ENCODE measurements around the gene CLCN7. TPM values are rescaled to one million over a fixed set of nuclear protein-coding genes. Genes with fewer than 3 reads are reported as not detected.

CLCN7 gene
- total and polyA plus RNA-seq, 8 donors = 8.7 to 489 (median 55.1) TPM

DNA sequence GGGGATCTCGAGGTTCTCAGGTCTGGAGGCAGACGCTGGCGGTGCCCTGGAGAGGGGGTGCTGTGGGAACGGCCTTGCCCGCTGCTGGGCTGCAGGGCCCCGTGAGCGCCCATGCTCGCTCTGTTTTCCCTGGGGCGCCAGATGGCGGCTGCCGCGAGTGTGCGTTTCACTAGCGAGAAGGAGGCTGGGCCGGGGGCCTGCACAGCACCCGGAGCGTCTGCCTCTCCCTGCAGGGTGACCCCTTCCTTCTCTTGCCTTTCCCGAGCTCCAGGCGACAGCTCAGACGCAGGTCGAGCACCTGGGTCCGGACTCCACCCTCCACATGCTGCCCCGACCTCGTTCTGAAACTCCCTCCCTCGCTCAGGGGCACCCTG lies 21.0 kb upstream of the CLCN7 start:
- H3K4me1 ChIP-seq = peaks cover 15 to 32% (median 28%) of the 10 kb centered on the region in 4 donors
- WGBS, 5 donors = 90 to 96% (median 92%) methylated on average over 15 to 25 of the region's 25 CpGs
- H3K9me3 ChIP-seq = no peaks in the 10 kb centered on the region
- H3K27me3 ChIP-seq = no peaks in the 10 kb centered on the region
- H3K27ac ChIP-seq = no peak overlapping the region
- intact Hi-C loops (cut with DNase I; ENCODE audit: low total_unique reads) = no loop called here
- H3K36me3 ChIP-seq = peaks cover 38 to 63% (median 60%) of the 10 kb centered on the region in 4 donors
- H3K4me3 ChIP-seq = no peak overlapping the region
- no peak for DNase-seq
- TF ChIP-seq EP300 (IDR thresholded peaks at IDR 0.05) (no peak), POLR2A (IDR thresholded peaks at IDR 0.05) (no peak), POLR2AphosphoS5 (IDR thresholded peaks at IDR 0.05) (no peak)
- TF ChIP-seq, protein P1, sequence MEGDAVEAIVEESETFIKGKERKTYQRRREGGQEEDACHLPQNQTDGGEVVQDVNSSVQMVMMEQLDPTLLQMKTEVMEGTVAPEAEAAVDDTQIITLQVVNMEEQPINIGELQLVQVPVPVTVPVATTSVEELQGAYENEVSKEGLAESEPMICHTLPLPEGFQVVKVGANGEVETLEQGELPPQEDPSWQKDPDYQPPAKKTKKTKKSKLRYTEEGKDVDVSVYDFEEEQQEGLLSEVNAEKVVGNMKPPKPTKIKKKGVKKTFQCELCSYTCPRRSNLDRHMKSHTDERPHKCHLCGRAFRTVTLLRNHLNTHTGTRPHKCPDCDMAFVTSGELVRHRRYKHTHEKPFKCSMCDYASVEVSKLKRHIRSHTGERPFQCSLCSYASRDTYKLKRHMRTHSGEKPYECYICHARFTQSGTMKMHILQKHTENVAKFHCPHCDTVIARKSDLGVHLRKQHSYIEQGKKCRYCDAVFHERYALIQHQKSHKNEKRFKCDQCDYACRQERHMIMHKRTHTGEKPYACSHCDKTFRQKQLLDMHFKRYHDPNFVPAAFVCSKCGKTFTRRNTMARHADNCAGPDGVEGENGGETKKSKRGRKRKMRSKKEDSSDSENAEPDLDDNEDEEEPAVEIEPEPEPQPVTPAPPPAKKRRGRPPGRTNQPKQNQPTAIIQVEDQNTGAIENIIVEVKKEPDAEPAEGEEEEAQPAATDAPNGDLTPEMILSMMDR (IDR thresholded peaks at IDR 0.05) = no peak

DNA sequence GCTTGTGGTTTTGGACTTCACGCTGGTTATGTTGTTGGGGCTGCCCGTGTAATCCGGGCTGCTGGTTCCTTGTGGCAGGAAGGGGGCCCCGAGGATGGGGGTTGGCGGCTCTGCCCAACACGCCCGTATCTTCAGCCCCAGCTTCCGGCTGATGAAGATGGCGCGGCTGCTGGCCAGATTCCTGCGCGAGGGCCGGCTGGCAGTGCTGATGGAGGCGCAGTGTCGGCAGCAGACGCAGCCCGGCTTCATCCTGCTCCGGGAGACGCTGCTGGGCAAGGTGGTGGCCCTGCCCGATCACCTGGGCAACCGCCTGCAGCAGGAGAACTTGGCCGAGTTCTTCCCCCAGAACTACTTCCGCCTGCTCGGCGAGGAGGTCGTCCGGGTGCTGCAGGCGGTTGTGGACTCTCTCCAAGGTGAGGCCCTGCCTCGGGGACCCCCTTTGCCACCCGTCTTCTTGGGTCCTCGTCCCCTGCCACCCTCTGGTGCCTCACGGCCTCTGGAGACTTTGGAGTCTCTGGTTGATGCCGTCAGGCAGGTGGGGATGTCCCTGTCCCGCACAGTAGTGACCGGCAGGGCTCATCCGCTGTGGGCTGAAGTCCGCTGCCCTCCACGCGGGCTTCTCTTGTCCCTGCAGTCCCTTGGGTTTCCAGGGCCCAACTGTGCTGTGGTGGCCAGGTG lies 20.5 kb upstream of the CLCN7 start:
- DNase-seq = no peak
- peaks cover 33 to 57% (median 55%) of the 10 kb centered on the region in 4 donors for H3K36me3 ChIP-seq

GRCh38 chr16:1494711-1495110 lies 19.9 kb upstream of the CLCN7 start:
- 69 to 89% (median 81%) methylated on average over 5 to 13 of the region's 13 CpGs for WGBS, 5 donors
- no peak for TF ChIP-seq POLR2AphosphoS5 (IDR thresholded peaks at IDR 0.05)
- TF ChIP-seq, protein P1 (IDR thresholded peaks at IDR 0.05) = no peak
- no peak for TF ChIP-seq EP300 (IDR thresholded peaks at IDR 0.05)
- no peak for TF ChIP-seq POLR2A (IDR thresholded peaks at IDR 0.05)
- Histone ChIP-seq H3K27ac (peak overlapping the region in 2 of 5 donors; percentile 87 to 90), H3K9me3 (no peaks in the 10 kb centered on the region), H3K4me3 (peak overlapping the region in 3 of 4 donors; percentile 80 to 94 (median 92)), H3K4me1 (peaks cover 15 to 32% (median 28%) of the 10 kb centered on the region in 4 donors), H3K27me3 (no peaks in the 10 kb centered on the region), H3K36me3 (peaks cover 26 to 51% (median 49%) of the 10 kb centered on the region in 4 donors)
- intact Hi-C loops (cut with DNase I; ENCODE audit: low total_unique reads) = no loop called here
- DNase-seq = no peak

More for the DNA sequence above, 20.5 kb upstream of the CLCN7 start:
- Histone ChIP-seq H3K4me3 (peak overlapping the region in 1 of 4 donors; percentile 94), H3K4me1 (peaks cover 15 to 32% (median 28%) of the 10 kb centered on the region in 4 donors), H3K9me3 (no peaks in the 10 kb centered on the region), H3K27ac (no peak overlapping the region), H3K27me3 (no peaks in the 10 kb centered on the region)
- intact Hi-C loops (cut with DNase I; ENCODE audit: low total_unique reads) = no loop called here
- TF ChIP-seq POLR2AphosphoS5 (IDR thresholded peaks at IDR 0.05) (no peak), EP300 (IDR thresholded peaks at IDR 0.05) (no peak), POLR2A (IDR thresholded peaks at IDR 0.05) (no peak)
- TF ChIP-seq, protein P1 (IDR thresholded peaks at IDR 0.05) = no peak
- WGBS, 5 donors = 84 to 93% (median 92%) methylated on average over 5 to 39 of the region's 39 CpGs

GRCh38 chr16:1494129-1494640 lies 19.4 kb upstream of the CLCN7 start:
- DNase-seq = peak; percentile 44 to 69
- H3K4me3 ChIP-seq = peak overlapping the region; percentile 69 to 94 (median 86)
- H3K27me3 ChIP-seq = no peaks in the 10 kb centered on the region
- WGBS, 5 donors = 17 to 34% (median 25%) methylated on average over 12 to 25 of the region's 25 CpGs
- H3K4me1 ChIP-seq = peaks cover 15 to 32% (median 28%) of the 10 kb centered on the region in 4 donors
- H3K9me3 ChIP-seq = no peaks in the 10 kb centered on the region
- intact Hi-C loops (cut with DNase I; ENCODE audit: low total_unique reads) = no loop called here
- H3K27ac ChIP-seq = peak overlapping the region in 3 of 5 donors; percentile 87 to 93 (median 90)
- TF ChIP-seq, protein P1 (IDR thresholded peaks at IDR 0.05) = peak in 4 of 7 experiments; percentile 7 to 31 (median 18)
- no peak for TF ChIP-seq POLR2AphosphoS5 (IDR thresholded peaks at IDR 0.05)
- no peak for TF ChIP-seq POLR2A (IDR thresholded peaks at IDR 0.05)
- H3K36me3 ChIP-seq = peaks cover 21 to 46% (median 44%) of the 10 kb centered on the region in 4 donors

Measured in stomach (tissue), 9 donors.